NOMO-1 treated with dmso at 0.1 percent for 144 hours (cell line): ENCODE data around the gene ANKRD53.

Experiments used
- DNase-seq: peaks from one replicate; lab custom pipeline; 2025; ENCODE audit not compliant: unreplicated experiment; lab: John Stamatoyannopoulos, UW

The ANKRD53 gene, protein sequence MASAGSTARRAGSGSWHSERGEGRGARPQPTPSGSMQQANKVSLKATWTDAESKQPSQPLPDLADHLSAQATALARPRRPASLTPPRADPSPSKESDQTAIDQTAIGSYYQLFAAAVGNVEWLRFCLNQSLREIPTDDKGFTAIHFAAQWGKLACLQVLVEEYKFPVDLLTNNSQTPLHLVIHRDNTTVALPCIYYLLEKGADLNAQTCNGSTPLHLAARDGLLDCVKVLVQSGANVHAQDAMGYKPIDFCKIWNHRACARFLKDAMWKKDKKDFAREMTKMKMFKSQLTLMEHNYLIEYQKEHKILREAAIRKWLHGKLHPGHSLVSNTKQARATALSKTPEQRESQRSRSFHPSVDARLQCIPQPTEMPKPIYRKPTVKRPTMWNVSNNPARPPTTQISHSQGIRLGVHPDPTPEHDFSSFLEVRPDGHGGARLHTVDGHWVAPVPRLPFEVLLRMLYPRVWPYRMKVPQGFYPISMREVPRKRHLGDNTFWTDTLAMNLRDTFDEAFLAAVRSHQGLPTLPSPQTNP

GRCh38 chr2:70978341-70979179 is at the start of gene ANKRD53:
TSS of gene ANKRD53 (plus strand) at chr2:70978630. CDS start at chr2:70978646, 16 bp downstream.
- no peak for DNase-seq

DNA sequence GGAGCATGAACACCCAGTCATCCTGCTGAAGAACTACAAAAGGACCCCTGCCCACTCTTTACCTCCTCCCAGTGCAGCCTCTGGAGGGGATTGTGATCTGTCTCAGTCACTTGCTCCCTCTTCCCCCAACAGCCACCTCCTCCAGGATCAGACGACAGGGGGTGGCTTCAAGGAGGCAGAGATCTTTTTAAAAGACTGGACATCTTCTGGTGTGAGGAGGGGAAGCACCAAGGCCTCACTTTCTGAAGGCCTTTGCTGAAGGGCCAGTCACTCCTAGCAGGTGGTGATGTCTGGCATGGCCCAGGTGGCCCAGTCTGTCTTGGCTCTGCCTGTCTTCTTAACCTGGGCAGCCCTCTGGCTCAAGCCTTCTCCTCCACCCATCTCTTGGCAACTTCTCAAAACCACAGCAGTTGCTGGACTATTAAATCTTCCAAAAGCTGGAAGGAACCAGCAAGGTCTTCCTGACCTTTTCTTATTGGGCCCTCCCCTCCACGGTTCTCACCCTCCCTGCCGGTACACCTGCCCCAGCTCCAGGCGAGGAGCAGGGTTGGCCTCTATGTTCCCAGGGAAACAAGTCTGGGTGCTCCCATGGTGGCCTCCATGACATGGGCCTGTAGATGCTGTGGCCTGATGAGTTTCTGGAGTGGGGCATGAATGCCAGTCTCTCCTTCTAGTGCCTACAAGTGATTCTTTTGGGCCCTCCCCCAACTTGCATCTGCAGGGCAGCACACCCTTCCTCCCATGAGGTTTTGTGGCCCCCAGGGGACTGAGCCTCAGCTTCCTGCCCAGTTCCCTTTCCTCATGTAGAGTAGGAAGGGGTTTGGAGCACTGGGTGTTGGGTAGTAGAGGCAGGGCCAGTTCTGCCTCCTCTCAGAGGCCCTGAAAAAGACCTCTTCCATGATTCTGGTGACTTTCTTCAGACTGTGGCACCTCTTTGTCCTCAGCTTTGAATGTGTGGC is 47.8 kb upstream of the ANKRD53 start:
- no peak for DNase-seq

DNA sequence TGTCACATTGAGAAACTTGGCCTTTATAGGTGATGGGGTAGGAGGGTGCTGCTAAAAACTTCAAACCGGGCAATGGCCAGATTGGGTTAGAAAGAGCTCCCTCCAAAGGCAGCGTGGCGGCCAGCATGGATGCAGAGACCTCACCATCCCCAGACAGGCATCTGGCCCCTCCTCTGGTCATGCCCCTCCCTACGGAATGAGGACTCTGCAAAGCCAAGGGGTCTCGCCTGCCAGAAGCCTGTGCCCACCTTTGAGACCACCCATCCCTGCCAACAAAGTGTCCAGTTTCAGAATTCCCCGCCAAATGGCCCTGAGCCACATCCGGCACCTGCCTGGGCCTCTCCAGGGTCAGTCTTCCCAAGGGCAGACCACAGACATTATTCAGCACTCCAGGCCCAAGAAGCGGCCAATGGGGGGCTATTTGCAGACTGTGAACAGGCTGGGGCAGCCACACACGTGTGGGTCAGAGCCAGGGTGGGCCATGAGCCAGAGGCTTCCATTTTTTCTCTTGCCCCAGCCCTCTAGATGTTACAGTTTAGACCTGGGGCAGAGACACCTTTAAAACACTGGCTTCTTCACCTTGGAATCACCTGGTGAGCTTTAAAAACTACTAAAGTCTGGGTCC is 46.9 kb upstream of the ANKRD53 start:
- no peak for DNase-seq

DNA sequence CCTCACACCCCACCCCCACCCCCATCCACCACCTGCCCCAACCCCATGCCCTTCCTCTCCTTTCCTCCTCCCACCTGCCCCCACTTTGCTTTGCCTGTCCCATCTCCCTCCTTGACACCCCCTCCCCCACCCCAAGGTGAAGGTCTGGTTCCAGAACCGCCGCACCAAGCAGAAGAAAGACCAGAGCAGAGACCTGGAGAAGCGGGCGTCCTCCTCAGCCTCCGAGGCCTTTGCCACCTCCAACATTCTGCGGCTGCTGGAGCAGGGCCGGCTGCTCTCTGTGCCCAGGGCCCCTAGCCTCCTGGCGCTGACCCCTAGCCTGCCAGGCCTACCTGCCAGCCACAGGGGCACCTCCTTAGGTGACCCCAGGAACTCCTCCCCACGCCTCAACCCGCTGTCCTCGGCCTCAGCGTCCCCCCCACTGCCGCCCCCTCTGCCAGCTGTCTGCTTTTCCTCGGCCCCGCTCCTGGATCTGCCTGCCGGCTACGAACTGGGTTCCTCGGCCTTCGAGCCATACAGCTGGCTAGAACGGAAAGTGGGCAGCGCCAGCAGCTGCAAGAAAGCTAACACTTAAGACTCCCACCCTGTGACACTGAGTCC is 45.7 kb upstream of the ANKRD53 start:
- DNase-seq, result no peak

GRCh38 chr2:70934981-70935380 is 43.4 kb upstream of the ANKRD53 start:
- no peak for DNase-seq

- no peak for DNase-seq
Observed at GRCh38 chr2:70935468-70936164, 42.8 kb upstream of the ANKRD53 start, which contains the start of gene ATP6V1B1. TSS of gene ATP6V1B1 (plus strand) at chr2:70935900. CDS start at chr2:70935955, 55 bp downstream.

GRCh38 chr2:70936165-70936978 is 42.1 kb upstream of the ANKRD53 start:
- DNase-seq, result no peak

DNA sequence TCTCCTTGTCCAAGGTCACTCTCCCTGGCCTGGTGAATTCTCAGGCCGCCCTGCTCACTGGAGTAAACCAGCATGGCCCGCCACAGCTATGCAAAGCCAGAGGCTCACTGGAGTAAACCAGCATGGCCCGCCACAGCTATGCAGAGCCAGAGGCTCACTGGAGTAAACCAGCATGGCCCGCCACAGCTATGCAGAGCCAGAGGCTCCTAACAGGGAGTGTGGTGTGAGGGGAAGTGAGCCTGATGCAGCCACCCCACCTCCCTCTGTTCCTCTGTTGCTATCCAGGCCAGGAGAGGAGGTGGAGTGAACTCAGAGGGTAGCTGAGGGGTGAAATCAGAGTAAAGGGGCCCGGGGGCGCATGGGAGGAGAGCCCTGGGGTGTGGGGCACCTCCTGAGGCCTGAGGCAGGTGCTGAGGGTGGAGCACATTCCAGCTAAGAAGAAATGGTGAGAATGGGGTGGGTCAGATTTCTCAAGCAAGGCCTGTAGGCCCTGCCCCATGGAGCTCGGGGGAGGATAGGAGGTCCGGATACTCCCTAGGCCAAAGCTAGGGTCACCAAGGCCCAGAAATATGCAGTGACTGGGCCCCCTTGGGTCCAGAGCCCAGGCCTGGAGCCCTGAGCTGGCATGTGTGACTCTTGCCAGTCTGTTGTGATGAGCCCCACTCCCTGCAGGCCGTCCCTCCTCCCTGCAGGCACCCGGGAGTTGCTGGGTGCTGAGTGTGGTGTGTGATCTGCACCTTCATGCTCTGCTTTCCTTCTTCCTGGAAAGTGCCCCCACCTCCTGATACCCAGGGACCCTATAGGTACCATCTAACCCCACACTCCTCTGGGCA is 41.2 kb upstream of the ANKRD53 start:
- DNase-seq, result no peak

GRCh38 chr2:70937866-70938585 is 40.4 kb upstream of the ANKRD53 start:
- DNase-seq, result no peak

GRCh38 chr2:70938586-70938950 is 39.9 kb upstream of the ANKRD53 start:
- DNase-seq, result no peak

- DNase-seq, result no peak
Observed at GRCh38 chr2:70939001-70939838, 39.2 kb upstream of the ANKRD53 start.

- no peak for DNase-seq
Observed at GRCh38 chr2:70939839-70940580, 38.4 kb upstream of the ANKRD53 start.

- DNase-seq, result no peak
Observed at GRCh38 chr2:70941186-70941585, 37.2 kb upstream of the ANKRD53 start.

GRCh38 chr2:70941701-70942100 is 36.7 kb upstream of the ANKRD53 start:
- no peak for DNase-seq
